Smooth muscle cell (in vitro differentiated cells): ENCODE data around the gene CA5B. TPM values are rescaled to one million over a fixed set of nuclear protein-coding genes. Genes with fewer than 3 reads are reported as not detected.

Source experiments
- DNase-seq: peaks from one replicate; lab custom pipeline; 2025; ENCODE audit not compliant: unreplicated experiment; lab: John Stamatoyannopoulos, UW
- H2AFZ ChIP-seq: fragments of 200-600 bp; sonication (generic); 2 replicates; pipeline ENCODE4 v1.6.0; 2016; ENCODE audit warnings: antibody characterized with exemption, low read depth, mild to moderate bottlenecking
- H3F3A ChIP-seq: fragments of 200-600 bp; sonication (generic); 2 replicates; pipeline ENCODE4 v1.6.0; 2017; ENCODE audit warnings: antibody characterized with exemption, low read depth
- H3K27ac ChIP-seq: fragments of 200-600 bp; sonication (generic); 2 replicates; pipeline ENCODE4 v1.5.1; 2016; ENCODE audit warnings: low read depth, mild to moderate bottlenecking
- H3K27me3 ChIP-seq: fragments of 200-600 bp; sonication (generic); 2 replicates; pipeline ENCODE4 v1.6.1; 2016; ENCODE audit warnings: low read depth, mild to moderate bottlenecking
- H3K36me3 ChIP-seq: fragments of 200-600 bp; sonication (generic); 2 replicates; pipeline ENCODE4 v1.5.1; 2016; ENCODE audit warnings: low read depth
- H3K4me1 ChIP-seq: fragments of 200-600 bp; sonication (generic); 2 replicates; pipeline ENCODE4 v1.5.1; 2016; ENCODE audit warnings: low read depth
- H3K4me2 ChIP-seq: fragments of 200-600 bp; sonication (generic); 2 replicates; pipeline ENCODE4 v1.6.0; 2016; ENCODE audit warnings: mild to moderate bottlenecking
- H3K4me3 ChIP-seq: fragments of 200-600 bp; sonication (generic); 2 replicates; pipeline ENCODE4 v1.5.1; 2016; ENCODE audit warnings: mild to moderate bottlenecking
- H3K79me2 ChIP-seq: fragments of 200-600 bp; sonication (generic); 2 replicates; pipeline ENCODE4 v1.6.0; 2016; ENCODE audit warnings: low read depth, mild to moderate bottlenecking
- H3K9ac ChIP-seq: fragments of 200-600 bp; sonication (generic); 2 replicates; pipeline ENCODE4 v1.6.0; 2016; ENCODE audit warnings: low read depth
- H3K9me3 ChIP-seq: fragments of 200-600 bp; sonication (generic); replicated peaks from 2 replicates; pipeline ENCODE4 v1.5.1; 2016; ENCODE audit warnings: low read depth
- H4K20me1 ChIP-seq: fragments of 200-600 bp; sonication (generic); 2 replicates; pipeline ENCODE4 v1.6.0; 2016; ENCODE audit warnings: low read depth
- CTCF ChIP-seq: fragments of 200-600 bp; sonication (generic); IDR thresholded peaks from 2 replicates; pipeline ENCODE4 v1.5.1; 2017; ENCODE audit warnings: borderline replicate concordance, mild to moderate bottlenecking, antibody characterized with exemption; ENCODE audit not compliant: insufficient read depth, poor library complexity, severe bottlenecking
- WGBS: methylation state at CpG from one replicate; pipeline ENCODE4 v1.1.7; 2016; ENCODE audit warnings: low lambda C conversion rate; 5-methylcytosine and 5-hydroxymethylcytosine counted together
- polyA plus RNA-seq: library from polyadenylated mRNA; unstranded; fragments of >200 nt; fragmentation: Nextera tagmentation; extraction: Ambion mirVana; gene quantifications from 2 replicates; pipeline ENCODE4 v1.2.1, GENCODE V29; 2016
- total RNA-seq: library from RNA; depleted of rRNA; stranded (reverse); fragments of >200 nt; gene quantifications from 2 replicates; pipeline ENCODE4 v1.2.3, GENCODE V29; 2014

Gene CA5B
- total and polyA plus RNA-seq, 2 experiments from 2014 or later: 10.1 to 10.3 TPM

- 71% methylated on average over 9 of the region's 9 CpGs for WGBS
- no peak for TF ChIP-seq CTCF
- no peak overlapping the region for H3K27ac ChIP-seq
- H3K9me3 ChIP-seq: no peaks in the 10 kb centered on the region
- H3K4me2 ChIP-seq: no peak overlapping the region
- no peaks in the 10 kb centered on the region for H4K20me1 ChIP-seq
- no peaks in the 10 kb centered on the region for H3K4me1 ChIP-seq
- no peaks in the 10 kb centered on the region for H3K36me3 ChIP-seq
- H3F3A ChIP-seq: no peaks in the 10 kb centered on the region
- no peak overlapping the region for H3K9ac ChIP-seq
- no peak for DNase-seq
- H3K27me3 ChIP-seq: no peaks in the 10 kb centered on the region
- no peak overlapping the region for H2AFZ ChIP-seq
- H3K79me2 ChIP-seq: no peaks in the 10 kb centered on the region
- H3K4me3 ChIP-seq: no peak overlapping the region
Observed at GRCh38 chrX:15718283-15718970, 19.6 kb upstream of the CA5B start.

- H3K4me1 ChIP-seq: no peaks in the 10 kb centered on the region
- 77% methylated on average over 4 of the region's 4 CpGs for WGBS
- no peak overlapping the region for H2AFZ ChIP-seq
- H3K79me2 ChIP-seq: no peaks in the 10 kb centered on the region
- no peak for TF ChIP-seq CTCF
- H3F3A ChIP-seq: no peaks in the 10 kb centered on the region
- no peak overlapping the region for H3K9ac ChIP-seq
- no peaks in the 10 kb centered on the region for H3K27me3 ChIP-seq
- no peak overlapping the region for H3K4me2 ChIP-seq
- no peaks in the 10 kb centered on the region for H3K9me3 ChIP-seq
- H4K20me1 ChIP-seq: no peaks in the 10 kb centered on the region
- H3K4me3 ChIP-seq: no peak overlapping the region
- H3K27ac ChIP-seq: no peak overlapping the region
- no peaks in the 10 kb centered on the region for H3K36me3 ChIP-seq
- no peak for DNase-seq
Observed at GRCh38 chrX:15719324-15719968, 18.6 kb upstream of the CA5B start.

GRCh38 chrX:15721911-15722310 is 16.2 kb upstream of the CA5B start:
- WGBS: 28% methylated on average over 1 of the region's 1 CpG
- no peak for DNase-seq
- Histone ChIP-seq H3K4me2 (no peak overlapping the region), H2AFZ (peak overlapping the region; percentile 34), H3K27me3 (no peaks in the 10 kb centered on the region), H3K27ac (no peak overlapping the region), H3K79me2 (no peaks in the 10 kb centered on the region), H3K4me3 (no peak overlapping the region), H3K4me1 (no peaks in the 10 kb centered on the region), H3F3A (no peaks in the 10 kb centered on the region), H4K20me1 (no peaks in the 10 kb centered on the region), H3K9ac (no peak overlapping the region), H3K36me3 (no peaks in the 10 kb centered on the region), H3K9me3 (no peaks in the 10 kb centered on the region)
- TF ChIP-seq CTCF: no peak
